Mesodermal cell (in vitro differentiated cells): ENCODE data around the gene ALK. TPM values are rescaled to one million over a fixed set of nuclear protein-coding genes. Genes with fewer than 3 reads are reported as not detected.

Experiments used
- H3K27ac ChIP-seq: 2 replicates; pipeline ENCODE4 v1.7.0; 2013; ENCODE audit warnings: mild to moderate bottlenecking, low read depth, low read length, moderate library complexity; ENCODE audit not compliant: severe bottlenecking
- H3K36me3 ChIP-seq: 2 replicates; pipeline ENCODE4 v1.7.1; 2013; ENCODE audit warnings: mild to moderate bottlenecking, low read length, moderate library complexity; ENCODE audit not compliant: control insufficient read depth, insufficient read depth
- H3K4me1 ChIP-seq: one replicate; pipeline ENCODE4 v1.7.1; 2013; ENCODE audit warnings: mild to moderate bottlenecking, low read length; ENCODE audit not compliant: insufficient read depth, control insufficient read depth, poor library complexity, severe bottlenecking
- H3K4me3 ChIP-seq: 2 replicates; pipeline ENCODE4 v1.7.0; 2013; ENCODE audit warnings: low read length, control low read depth, mild to moderate bottlenecking; ENCODE audit not compliant: insufficient read depth, poor library complexity, severe bottlenecking; ENCODE audit errors: extremely low read depth
- H3K9me3 ChIP-seq: 2 replicates; pipeline ENCODE4 v1.7.1; 2013; ENCODE audit warnings: mild to moderate bottlenecking, low read length, moderate library complexity; ENCODE audit not compliant: control insufficient read depth
- WGBS, 2 experiments: methylation state at CpG; one replicate each; pipeline ENCODE4 v1.1.5; 2013; ENCODE audit warnings: missing lambda C conversion rate in 2 of 2; ENCODE audit not compliant: insufficient coverage in 2 of 2; 5-methylcytosine and 5-hydroxymethylcytosine counted together
- polyA plus RNA-seq, 2 experiments: library from polyadenylated mRNA; stranded (reverse); fragments of 50-300 nt; gene quantifications; one replicate each; pipeline ENCODE4 v1.2.3, GENCODE V29; 2013

Gene ALK
- polyA plus RNA-seq (2013, experiment 1 of 2): 1.00 TPM
- 0.46 TPM for polyA plus RNA-seq (2013, experiment 2 of 2)

DNA sequence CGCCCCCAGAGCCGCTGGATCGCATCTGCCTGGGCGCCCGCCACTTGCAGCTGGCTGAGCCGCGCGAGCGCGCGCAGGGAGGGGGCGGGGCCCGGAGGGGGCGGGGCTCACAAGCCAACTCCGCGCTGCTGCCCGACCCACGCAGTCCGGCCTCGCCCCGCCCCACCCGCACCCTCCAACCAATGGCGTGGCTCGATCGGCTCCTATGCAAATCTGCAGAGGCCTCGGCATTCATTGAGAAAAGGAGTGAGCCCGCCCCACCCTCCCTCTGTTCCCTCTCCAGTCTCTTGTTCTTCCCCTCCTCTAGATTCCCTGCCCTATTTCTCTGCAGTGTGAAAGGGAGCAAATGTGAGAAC is at the start of gene ALK:
Gene ALK, minus strand, starts transcription at position 27 of the 356 bp plus-strand sequence. CDS start 927 bp downstream, outside the sequence.
- H3K4me1 ChIP-seq: peaks cover 12% of the 10 kb centered on the region
- no peaks in the 10 kb centered on the region for H3K36me3 ChIP-seq
- no peaks in the 10 kb centered on the region for H3K9me3 ChIP-seq
- WGBS, 2 experiments: 0% methylated on average over 12 to 25 of the region's 27 CpGs
- no peak within 1 kb of the TSS for H3K27ac ChIP-seq
- peak within 1 kb of the TSS; percentile 32 for H3K4me3 ChIP-seq

DNA sequence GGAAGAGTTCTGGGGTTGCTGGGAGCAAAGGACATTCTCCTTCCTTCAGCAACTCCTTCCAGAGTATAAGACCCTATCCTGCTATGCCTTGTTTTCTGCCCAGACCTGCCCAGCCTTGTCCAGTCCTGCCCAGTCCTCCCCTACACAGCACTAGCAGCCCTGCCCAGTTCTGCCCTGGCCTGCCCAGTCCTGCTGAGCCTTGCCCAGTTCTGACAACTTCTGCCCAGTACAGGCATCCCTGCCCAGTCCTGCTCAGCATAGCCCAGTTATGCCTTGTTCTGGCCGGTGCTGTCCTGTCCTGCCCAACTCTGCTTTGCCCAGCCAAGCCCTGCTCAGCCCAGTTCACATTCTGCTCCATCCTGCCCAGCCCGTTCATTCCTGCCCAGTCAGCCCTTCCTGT is 44.9 kb upstream of the ALK start:
- no peak overlapping the region for H3K27ac ChIP-seq
- no peak overlapping the region for H3K4me3 ChIP-seq
- no peaks in the 10 kb centered on the region for H3K4me1 ChIP-seq
- WGBS, 2 experiments: 90 to 96% methylated on average over 2 of the region's 2 CpGs
- H3K9me3 ChIP-seq: no peaks in the 10 kb centered on the region
- H3K36me3 ChIP-seq: no peaks in the 10 kb centered on the region

DNA sequence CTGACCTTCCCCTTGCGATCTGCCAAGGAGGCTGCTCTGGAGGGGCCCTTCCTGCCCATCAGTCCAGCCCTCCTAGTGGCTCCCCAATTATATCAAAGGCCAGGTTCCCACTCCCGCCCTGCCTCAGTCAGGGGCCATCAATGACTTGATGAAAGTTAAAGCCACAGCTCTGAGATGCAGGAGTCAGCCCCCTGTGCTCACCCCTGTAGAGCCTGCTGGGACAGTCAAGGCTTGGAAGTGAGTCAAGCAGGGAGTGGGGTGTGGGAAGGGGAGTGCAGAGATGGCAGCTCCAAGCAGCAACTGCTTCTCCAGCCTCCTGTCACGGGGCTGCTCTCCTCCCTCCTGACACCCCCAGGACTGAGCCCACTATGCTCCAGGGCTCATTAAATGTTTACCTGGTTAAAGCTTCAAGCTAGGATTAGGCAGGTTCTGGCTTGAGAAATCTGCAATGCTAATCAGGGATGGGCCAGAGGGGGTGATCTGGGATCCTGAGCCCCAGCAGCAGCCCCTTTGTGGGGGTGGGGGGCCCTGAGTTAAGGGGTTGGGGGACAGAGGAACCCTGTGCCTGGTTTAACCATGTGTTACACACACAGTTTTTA is 42.7 kb upstream of the ALK start:
- Histone ChIP-seq H3K27ac (no peak overlapping the region), H3K9me3 (no peaks in the 10 kb centered on the region), H3K4me1 (no peaks in the 10 kb centered on the region), H3K36me3 (no peaks in the 10 kb centered on the region), H3K4me3 (no peak overlapping the region)
- WGBS, 2 experiments: 54% methylated on average over 3 of the region's 3 CpGs; no CpG with 5 or more reads in 1 of the 2 experiments

DNA sequence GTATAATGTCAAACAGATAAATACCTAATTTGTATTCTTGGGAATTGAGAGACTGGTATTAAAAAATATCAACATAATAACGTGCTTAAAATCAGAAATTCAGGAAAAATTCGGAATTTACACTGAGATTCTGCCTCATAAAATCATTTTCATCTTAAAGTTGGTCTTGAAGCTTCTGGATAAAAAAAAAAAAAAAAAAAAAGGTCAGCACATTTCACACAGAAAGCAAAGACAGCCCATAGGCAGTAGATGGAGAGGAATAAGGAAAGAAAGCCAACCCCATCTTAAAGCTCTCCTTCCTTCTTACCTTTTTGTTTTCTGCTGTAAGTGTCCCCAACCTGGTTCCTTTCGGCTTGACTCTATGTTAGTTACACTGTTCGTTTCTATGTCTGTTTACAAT is 41.5 kb upstream of the ALK start:
- no peak overlapping the region for H3K4me3 ChIP-seq
- WGBS, 2 experiments: 92 to 94% methylated on average over 2 of the region's 4 CpGs

DNA sequence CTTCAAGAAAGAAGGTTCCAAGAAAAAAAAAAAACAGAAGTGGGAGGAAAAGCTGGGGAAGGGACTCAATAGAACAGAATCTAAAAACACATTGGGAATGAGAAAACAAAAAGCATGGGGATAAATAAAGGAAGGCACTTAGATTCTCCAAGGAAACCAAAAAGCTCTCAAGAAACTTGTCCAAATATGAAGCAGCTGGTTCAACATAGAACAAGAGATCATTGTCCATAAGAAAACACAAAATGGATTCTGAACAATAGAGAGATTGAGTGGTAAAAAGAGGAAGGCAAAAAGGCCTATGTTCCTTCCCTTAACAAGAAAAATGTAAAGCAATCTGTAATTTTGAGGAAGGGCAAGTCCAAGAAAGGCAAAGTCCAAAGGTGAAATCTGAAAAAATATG is 32.9 kb upstream of the ALK start:
- Histone ChIP-seq H3K9me3 (no peaks in the 10 kb centered on the region), H3K4me1 (no peaks in the 10 kb centered on the region), H3K36me3 (no peaks in the 10 kb centered on the region), H3K4me3 (no peak overlapping the region), H3K27ac (no peak overlapping the region)

More for the DNA sequence above, 41.5 kb upstream of the ALK start:
- Histone ChIP-seq H3K9me3 (no peaks in the 10 kb centered on the region), H3K36me3 (no peaks in the 10 kb centered on the region), H3K27ac (no peak overlapping the region), H3K4me1 (no peaks in the 10 kb centered on the region)

DNA sequence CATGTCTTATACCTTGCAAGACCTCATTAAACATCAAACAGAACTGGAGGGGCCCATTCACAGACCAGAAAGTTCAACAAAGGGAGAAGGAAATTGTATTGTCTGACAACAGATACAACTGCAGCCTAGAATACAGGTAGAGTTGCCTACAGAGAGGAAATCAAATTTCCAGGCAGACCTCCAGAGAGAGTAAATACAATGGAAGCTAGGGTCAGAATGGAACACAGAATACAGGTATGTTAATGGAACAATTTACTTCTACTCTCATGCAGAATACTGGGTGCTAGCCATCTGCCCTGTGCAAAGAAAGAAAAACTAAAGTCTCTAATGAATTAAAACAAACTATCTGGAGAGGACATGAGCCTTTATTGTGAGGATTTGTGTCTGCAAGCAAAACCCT is 31.6 kb upstream of the ALK start:
- Histone ChIP-seq H3K27ac (no peak overlapping the region), H3K4me3 (no peak overlapping the region), H3K9me3 (no peaks in the 10 kb centered on the region), H3K4me1 (no peaks in the 10 kb centered on the region), H3K36me3 (no peaks in the 10 kb centered on the region)

DNA sequence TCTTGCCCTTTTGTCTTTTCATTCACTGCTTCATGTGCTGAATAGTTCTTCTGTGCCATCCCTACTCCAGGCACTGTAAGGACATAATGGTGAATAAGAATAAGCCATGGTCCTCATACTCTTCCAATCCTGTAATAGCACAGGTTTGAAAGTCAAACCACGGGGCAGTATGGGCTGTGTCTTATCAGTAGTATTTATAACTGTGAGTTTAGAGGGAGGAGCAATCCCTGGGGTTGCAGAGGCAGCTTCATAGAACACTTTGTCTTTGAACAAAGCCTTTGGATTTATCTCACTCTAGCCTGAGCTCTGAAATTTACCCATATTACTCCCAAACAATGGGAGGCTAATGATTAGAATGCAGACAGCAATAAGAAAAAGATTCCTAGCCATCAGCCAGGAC is 30.2 kb upstream of the ALK start:
- Histone ChIP-seq H3K36me3 (no peaks in the 10 kb centered on the region), H3K4me1 (no peaks in the 10 kb centered on the region), H3K27ac (no peak overlapping the region), H3K4me3 (no peak overlapping the region), H3K9me3 (no peaks in the 10 kb centered on the region)
- WGBS, 2 experiments: 80% methylated on average over 1 of the region's 1 CpG; no CpG with 5 or more reads in 1 of the 2 experiments

DNA sequence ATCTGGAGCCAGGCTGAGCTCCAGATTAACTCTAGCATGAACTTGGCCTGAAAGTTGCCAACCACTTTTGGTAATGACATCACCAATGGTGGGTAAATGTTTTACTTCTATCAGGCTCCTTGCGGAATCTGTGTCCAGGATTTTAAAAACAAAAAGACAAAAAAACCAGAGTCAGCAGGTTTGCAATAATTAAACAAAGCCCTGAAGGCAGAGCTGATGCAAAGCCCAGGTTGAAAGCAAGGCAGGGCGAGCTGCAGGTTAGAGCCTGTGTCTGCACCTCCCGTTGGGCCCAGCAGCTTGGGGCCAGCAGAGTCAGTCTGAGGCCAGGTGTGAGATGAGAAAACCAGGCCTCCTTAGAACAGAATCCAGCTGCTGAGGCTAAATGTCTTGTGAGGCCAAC is 29.1 kb upstream of the ALK start:
- no peaks in the 10 kb centered on the region for H3K36me3 ChIP-seq
- H3K9me3 ChIP-seq: no peaks in the 10 kb centered on the region
- H3K4me3 ChIP-seq: no peak overlapping the region
- no peak overlapping the region for H3K27ac ChIP-seq
- 94 to 95% methylated on average over 3 of the region's 3 CpGs for WGBS, 2 experiments
- no peaks in the 10 kb centered on the region for H3K4me1 ChIP-seq

DNA sequence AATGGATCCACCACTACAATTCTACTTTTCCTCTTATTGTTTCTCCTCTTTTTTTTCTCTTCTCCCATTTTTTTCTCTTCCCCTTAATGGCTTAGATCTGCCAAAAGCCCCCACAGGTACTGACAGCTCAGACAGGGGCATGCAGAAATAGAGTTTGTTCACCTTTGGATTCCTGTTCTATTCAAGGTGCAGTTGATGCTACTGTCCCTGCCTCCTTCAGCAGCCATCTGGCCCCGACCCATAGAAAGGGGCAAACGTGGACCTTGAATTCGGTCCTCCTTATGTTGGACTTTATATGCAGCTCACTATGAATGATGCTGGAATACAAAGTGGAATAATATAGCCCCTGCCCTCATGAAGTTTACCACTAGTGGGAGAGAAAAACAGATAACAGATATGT is 27.7 kb upstream of the ALK start:
- Histone ChIP-seq H3K36me3 (no peaks in the 10 kb centered on the region), H3K4me3 (no peak overlapping the region), H3K9me3 (no peaks in the 10 kb centered on the region), H3K27ac (no peak overlapping the region), H3K4me1 (no peaks in the 10 kb centered on the region)
- WGBS, 2 experiments: 80 to 100% methylated on average over 1 to 2 of the region's 3 CpGs

DNA sequence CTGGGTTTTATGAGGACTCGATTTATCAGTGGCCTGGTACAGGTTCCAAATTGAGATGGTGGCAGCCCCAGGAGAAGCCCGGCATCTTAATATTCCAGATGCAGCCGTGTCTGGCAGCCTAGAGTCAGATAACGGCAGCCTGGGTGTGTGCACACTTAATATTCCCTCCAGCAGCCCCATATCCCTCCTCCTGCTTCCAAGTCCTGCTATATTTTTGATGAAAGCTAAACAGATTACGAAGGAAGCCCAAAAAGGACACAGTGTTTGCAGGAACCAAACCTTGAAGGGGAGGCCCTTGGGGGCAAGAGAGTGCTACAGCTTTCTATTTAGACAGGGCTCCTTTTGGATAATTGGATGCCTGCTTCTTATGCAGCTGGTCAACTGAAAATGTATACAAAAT is 25.1 kb upstream of the ALK start:
- Histone ChIP-seq H3K36me3 (no peaks in the 10 kb centered on the region), H3K9me3 (no peaks in the 10 kb centered on the region), H3K27ac (no peak overlapping the region), H3K4me3 (no peak overlapping the region), H3K4me1 (no peaks in the 10 kb centered on the region)
- 80 to 92% methylated on average over 2 to 4 of the region's 5 CpGs for WGBS, 2 experiments

DNA sequence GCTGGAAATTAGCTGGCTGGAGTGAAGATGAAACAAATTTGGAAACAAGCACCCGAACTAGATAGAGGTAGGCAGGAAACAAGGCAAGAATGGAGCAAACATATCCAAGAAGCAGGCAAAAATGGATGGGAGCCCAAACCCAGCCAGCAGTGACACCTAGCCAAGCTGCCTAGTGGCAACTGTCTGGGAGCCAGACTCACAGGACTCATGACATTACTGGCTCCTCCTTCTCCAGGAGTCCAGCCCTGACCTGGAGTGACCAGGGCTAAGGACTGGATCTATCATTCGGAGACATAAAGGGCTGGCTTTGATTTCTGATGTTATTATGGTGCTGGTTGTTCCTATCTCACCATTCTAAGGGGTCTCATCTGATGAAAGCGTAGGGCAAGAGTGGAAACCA is 21.3 kb upstream of the ALK start:
- H3K4me3 ChIP-seq: no peak overlapping the region
- 81 to 96% methylated on average over 1 to 2 of the region's 3 CpGs for WGBS, 2 experiments
- H3K27ac ChIP-seq: no peak overlapping the region
- no peaks in the 10 kb centered on the region for H3K36me3 ChIP-seq
- no peaks in the 10 kb centered on the region for H3K4me1 ChIP-seq
- H3K9me3 ChIP-seq: no peaks in the 10 kb centered on the region
